Measurements from ENCODE around the gene SSH2. TPM values are rescaled to one million over a fixed set of nuclear protein-coding genes. Genes with fewer than 3 reads are reported as not detected.

SSH2 gene
- total RNA-seq, 1 donor from 2014 or later = 37.6 TPM

DNA sequence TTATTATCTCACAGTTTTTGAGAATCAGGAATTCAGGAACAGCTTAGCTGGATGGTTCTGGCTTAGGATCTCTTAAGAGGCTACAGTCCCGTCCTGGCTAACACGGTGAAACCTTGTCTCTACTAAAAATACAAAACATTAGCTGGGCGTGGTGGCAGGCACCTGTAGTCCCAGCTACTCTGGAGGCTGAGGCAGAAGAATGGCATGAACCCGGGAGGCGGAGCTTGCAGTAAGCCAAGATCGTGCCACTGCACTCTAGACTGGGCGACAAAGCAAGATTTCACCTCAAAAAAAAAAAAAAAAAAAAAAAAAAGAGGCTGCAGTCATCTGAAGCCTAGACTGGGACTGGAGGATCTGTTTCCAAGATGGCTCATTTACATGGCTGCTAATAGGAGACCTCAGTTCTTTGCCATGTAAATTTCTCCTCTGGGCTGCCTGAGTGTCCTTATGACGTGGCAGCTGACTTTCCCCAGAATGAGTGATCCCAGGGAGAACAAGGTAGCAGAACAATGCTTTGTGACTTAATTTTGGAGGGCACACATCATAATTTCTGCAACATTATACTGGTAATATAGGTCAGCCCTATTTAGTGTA, 211.5 kb downstream of the SSH2 start:
- Histone ChIP-seq H3K27me3 (no peaks in the 10 kb centered on the region), H3K4me3 (no peak overlapping the region), H3K9me3 (no peaks in the 10 kb centered on the region), H3K27ac (no peak overlapping the region), H3K36me3 (no peaks in the 10 kb centered on the region), H3K4me1 (peaks cover 22% of the 10 kb centered on the region)
- TF ChIP-seq, protein P1, sequence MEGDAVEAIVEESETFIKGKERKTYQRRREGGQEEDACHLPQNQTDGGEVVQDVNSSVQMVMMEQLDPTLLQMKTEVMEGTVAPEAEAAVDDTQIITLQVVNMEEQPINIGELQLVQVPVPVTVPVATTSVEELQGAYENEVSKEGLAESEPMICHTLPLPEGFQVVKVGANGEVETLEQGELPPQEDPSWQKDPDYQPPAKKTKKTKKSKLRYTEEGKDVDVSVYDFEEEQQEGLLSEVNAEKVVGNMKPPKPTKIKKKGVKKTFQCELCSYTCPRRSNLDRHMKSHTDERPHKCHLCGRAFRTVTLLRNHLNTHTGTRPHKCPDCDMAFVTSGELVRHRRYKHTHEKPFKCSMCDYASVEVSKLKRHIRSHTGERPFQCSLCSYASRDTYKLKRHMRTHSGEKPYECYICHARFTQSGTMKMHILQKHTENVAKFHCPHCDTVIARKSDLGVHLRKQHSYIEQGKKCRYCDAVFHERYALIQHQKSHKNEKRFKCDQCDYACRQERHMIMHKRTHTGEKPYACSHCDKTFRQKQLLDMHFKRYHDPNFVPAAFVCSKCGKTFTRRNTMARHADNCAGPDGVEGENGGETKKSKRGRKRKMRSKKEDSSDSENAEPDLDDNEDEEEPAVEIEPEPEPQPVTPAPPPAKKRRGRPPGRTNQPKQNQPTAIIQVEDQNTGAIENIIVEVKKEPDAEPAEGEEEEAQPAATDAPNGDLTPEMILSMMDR (IDR thresholded peaks at IDR 0.05) = no peak
- TF ChIP-seq POLR2A (IDR thresholded peaks at IDR 0.05) = no peak
- no peak for TF ChIP-seq POLR2AphosphoS5 (IDR thresholded peaks at IDR 0.05; ENCODE audit: insufficient read depth in 1 of 2, low read depth in 1 of 2)
- intact Hi-C loops (cut with DNase I) = no loop called here
- DNase-seq (ENCODE audit: extremely low spot score in 2 of 2) = no peak

DNA sequence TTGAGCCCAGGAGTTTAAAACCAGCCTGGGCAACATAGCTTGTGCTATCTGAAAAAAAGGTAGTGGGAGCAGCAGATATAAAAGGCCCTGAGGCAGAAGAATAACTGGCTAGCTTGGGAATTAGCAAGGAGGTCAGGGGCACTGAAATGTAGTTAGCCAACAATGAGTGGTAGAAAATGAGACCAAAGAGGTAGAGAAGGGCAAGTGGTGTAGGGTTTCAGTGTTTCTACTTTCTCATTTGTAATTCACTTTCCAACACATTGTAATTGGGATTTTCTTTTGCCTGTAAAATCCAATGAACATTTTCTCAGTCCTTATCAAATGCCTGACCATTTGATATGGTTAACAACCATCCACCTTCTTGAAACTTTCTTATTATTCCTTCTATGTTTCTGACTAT, 212.2 kb downstream of the SSH2 start:
- intact Hi-C loops (cut with DNase I) = no loop called here
- H3K36me3 ChIP-seq = no peaks in the 10 kb centered on the region
- H3K4me1 ChIP-seq = peaks cover 27% of the 10 kb centered on the region
- H3K9me3 ChIP-seq = no peaks in the 10 kb centered on the region
- no peak overlapping the region for H3K27ac ChIP-seq
- no peaks in the 10 kb centered on the region for H3K27me3 ChIP-seq
- no peak for DNase-seq (ENCODE audit: extremely low spot score in 2 of 2)
- TF ChIP-seq, protein P1 (IDR thresholded peaks at IDR 0.05) = no peak
- TF ChIP-seq POLR2AphosphoS5 (IDR thresholded peaks at IDR 0.05; ENCODE audit: insufficient read depth in 1 of 2, low read depth in 1 of 2) (no peak), POLR2A (IDR thresholded peaks at IDR 0.05) (no peak)
- no peak overlapping the region for H3K4me3 ChIP-seq

DNA sequence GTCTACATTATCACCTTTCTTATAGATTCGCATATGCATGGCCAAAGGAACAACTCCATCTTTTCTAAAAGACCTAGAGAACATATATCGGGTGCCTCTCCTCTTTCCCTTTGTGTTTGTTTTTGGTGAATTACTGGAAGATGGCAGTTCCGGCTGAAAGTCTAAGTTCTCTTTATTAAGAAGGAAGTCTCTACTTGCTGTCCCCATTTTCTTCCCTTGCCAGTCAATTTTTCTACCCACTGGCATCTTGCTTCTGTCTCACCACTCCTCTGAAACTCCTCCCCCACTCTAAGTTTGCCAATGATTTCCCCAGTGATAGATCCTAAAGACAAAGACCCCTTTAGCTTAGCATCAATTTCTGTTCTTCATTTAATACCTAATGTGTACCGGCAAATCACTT, 213.5 kb downstream of the SSH2 start:
- intact Hi-C loops (cut with DNase I) = no loop called here
- TF ChIP-seq POLR2AphosphoS5 (IDR thresholded peaks at IDR 0.05; ENCODE audit: insufficient read depth in 1 of 2, low read depth in 1 of 2) (no peak), POLR2A (IDR thresholded peaks at IDR 0.05) (no peak)
- TF ChIP-seq, protein P1 (IDR thresholded peaks at IDR 0.05) = no peak
- H3K27me3 ChIP-seq = no peaks in the 10 kb centered on the region
- H3K36me3 ChIP-seq = no peaks in the 10 kb centered on the region
- H3K27ac ChIP-seq = no peak overlapping the region
- no peak for DNase-seq (ENCODE audit: extremely low spot score in 2 of 2)
- peaks cover 28% of the 10 kb centered on the region for H3K4me1 ChIP-seq
- H3K4me3 ChIP-seq = no peak overlapping the region
- no peaks in the 10 kb centered on the region for H3K9me3 ChIP-seq

DNA sequence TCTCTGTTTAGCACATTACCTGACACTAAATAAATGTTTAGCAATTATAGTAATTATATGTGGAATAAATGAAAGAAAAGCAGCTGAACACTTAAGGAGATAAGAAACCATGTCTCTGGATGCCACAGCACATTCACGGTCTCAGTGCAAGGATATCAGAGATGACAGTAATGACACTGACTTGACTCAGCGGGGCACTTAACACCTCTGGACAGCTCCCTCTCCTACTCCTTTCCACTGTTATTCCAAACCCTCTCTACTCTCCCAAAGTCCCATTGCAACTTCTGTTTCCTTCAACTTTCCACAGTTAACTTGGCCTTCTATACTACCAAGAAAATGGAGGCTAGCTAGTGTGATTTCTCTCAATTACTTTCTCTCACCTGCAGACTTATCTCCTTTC, 214.3 kb downstream of the SSH2 start:
- Histone ChIP-seq H3K36me3 (no peaks in the 10 kb centered on the region), H3K9me3 (no peaks in the 10 kb centered on the region), H3K27ac (no peak overlapping the region), H3K4me3 (no peak overlapping the region), H3K27me3 (no peaks in the 10 kb centered on the region), H3K4me1 (peaks cover 19% of the 10 kb centered on the region)
- no peak for DNase-seq (ENCODE audit: extremely low spot score in 2 of 2)
- intact Hi-C loops (cut with DNase I) = no loop called here
- TF ChIP-seq POLR2A (IDR thresholded peaks at IDR 0.05) (no peak), POLR2AphosphoS5 (IDR thresholded peaks at IDR 0.05; ENCODE audit: insufficient read depth in 1 of 2, low read depth in 1 of 2) (no peak)
- TF ChIP-seq, protein P1 (IDR thresholded peaks at IDR 0.05) = no peak

DNA sequence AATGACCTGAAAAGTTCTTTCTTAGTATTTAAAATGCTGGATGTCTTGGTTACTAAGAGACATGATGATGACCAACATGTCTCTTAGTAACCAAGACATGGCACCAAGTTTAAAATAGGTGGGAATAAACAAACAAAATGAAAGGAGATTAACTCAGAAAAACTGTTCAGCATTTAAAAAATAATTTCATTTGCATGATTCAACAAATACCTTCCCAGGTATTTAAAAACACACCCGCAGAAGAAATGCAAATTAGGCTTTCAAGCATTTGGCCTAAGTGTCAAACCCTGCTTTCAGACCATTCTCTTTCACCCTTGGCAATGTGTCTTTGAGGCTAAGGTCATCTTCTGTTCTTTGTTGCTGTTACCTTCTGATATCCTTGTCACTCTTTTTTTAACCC, 215.9 kb downstream of the SSH2 start:
- H3K4me1 ChIP-seq = peaks cover 27% of the 10 kb centered on the region
- H3K36me3 ChIP-seq = no peaks in the 10 kb centered on the region
- no peak overlapping the region for H3K27ac ChIP-seq
- H3K4me3 ChIP-seq = no peak overlapping the region
- intact Hi-C loops (cut with DNase I) = no loop called here
- no peak for DNase-seq (ENCODE audit: extremely low spot score in 2 of 2)
- H3K9me3 ChIP-seq = no peaks in the 10 kb centered on the region
- TF ChIP-seq POLR2AphosphoS5 (IDR thresholded peaks at IDR 0.05; ENCODE audit: insufficient read depth in 1 of 2, low read depth in 1 of 2) (no peak), POLR2A (IDR thresholded peaks at IDR 0.05) (no peak)
- TF ChIP-seq, protein P1 (IDR thresholded peaks at IDR 0.05) = no peak
- H3K27me3 ChIP-seq = no peaks in the 10 kb centered on the region
